Heart left ventricle (tissue), 13 donors: ENCODE measurements around the gene MRPS33.

Experiments used
- POLR2A ChIP-seq, 2 donors: fragments of 450-650 bp; IDR thresholded peaks; one replicate each; pipeline ENCODE4 v1.6.1; 2017; ENCODE audit warnings: antibody characterized with exemption in 2 of 2, mild to moderate bottlenecking in 2 of 2, moderate library complexity in 2 of 2
- TF ChIP-seq, protein P1 (sequence below), 12 donors: fragments of 200-600 bp; sonication (generic) in 4 of 12; IDR thresholded peaks; one replicate each; pipeline versions ENCODE4 v1.5.0 to v1.8.0; 2018 to 2022; ENCODE audit warnings: antibody characterized with exemption in 12 of 12, mild to moderate bottlenecking in 5 of 12
- donor health status: ischemic (EF 13 %, LVEDD 7.1; RV severe dilation, severe dysfunction).
- donor health status: DM: no; HTN: yes; CAD: no.
- donor health status: DM: no; HTN: no; CAD: no.
- donor health status: ischemic (EF 25% LVEDD 6.9; RV normal size, moderate dysfunction).
- donor health status: ischemic (EF 25% LVEDD 5.7; RV mildly dilated, moderate dysfunction).
- donor health status: ischemic (EF 35%, LVEDD 5.7; RV mildly dilated, moderate dysfunction).
- donor health status: nonischemic (EF 11% LVEDD 7.7; RV severe dilation, severe dysfunction).
- donor health status: DM: yes; HTN: yes; CAD: no.
- donor health status: PGD.
- donor health status: ischemic (EF 29% LVEDD 5.4; RV normal size, mild dysfunction).
- donor health status: nonischemic (EF 23%, LVEDD 6.1; RV moderate dilation, normal function).

DNA sequence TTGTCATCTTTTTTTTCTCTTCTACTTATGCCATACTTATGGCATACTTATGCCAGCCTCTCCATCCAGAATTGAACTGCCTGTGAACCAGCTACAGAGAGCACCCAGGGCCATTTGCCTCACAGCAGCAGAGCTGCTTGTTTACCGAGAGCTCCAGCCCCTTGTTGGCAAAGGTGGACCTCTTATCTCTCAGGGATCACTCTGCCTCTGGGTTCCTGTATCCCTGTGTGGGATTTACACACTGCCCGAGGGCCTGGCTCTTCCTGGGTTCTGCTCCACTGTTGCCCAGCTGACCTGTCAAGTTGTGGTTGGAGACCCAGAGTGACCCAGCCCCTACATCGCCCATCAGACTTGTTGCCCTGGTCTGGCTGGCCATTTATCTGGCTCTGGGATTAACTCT, 22.3 kb downstream of the MRPS33 start:
- TF ChIP-seq, protein P1, sequence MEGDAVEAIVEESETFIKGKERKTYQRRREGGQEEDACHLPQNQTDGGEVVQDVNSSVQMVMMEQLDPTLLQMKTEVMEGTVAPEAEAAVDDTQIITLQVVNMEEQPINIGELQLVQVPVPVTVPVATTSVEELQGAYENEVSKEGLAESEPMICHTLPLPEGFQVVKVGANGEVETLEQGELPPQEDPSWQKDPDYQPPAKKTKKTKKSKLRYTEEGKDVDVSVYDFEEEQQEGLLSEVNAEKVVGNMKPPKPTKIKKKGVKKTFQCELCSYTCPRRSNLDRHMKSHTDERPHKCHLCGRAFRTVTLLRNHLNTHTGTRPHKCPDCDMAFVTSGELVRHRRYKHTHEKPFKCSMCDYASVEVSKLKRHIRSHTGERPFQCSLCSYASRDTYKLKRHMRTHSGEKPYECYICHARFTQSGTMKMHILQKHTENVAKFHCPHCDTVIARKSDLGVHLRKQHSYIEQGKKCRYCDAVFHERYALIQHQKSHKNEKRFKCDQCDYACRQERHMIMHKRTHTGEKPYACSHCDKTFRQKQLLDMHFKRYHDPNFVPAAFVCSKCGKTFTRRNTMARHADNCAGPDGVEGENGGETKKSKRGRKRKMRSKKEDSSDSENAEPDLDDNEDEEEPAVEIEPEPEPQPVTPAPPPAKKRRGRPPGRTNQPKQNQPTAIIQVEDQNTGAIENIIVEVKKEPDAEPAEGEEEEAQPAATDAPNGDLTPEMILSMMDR (IDR thresholded peaks at IDR 0.05): no peak
- no peak for TF ChIP-seq POLR2A (IDR thresholded peaks at IDR 0.05)
